ENCODE data around the gene PTGER2. TPM values are rescaled to one million over a fixed set of nuclear protein-coding genes. Genes with fewer than 3 reads are reported as not detected.

PTGER2 gene
- total and polyA plus RNA-seq, 10 of the 15 experiments (the other 5 are each of a cell fraction or from before 2014, with no cell fraction given), result 0.03 to 1.6 (median 0.33) TPM

GRCh38 chr14:52314595-52315354 lies 663 bp downstream of the PTGER2 start:
- H3K4me3 ChIP-seq, result peak overlapping the region; percentile 54; the same call in 1 of the 2 replicates
- peaks cover 7% of the 10 kb centered on the region; the same call in 2 of the 3 replicates for H3K9me3 ChIP-seq (replicated peaks; ENCODE audit: control insufficient read depth, insufficient read depth, low read length)
- ChIA-PET RAD21 (ENCODE audit: unreplicated experiment) (no interaction called here), SMC1A (ENCODE audit: uncharacterized antibody, unreplicated experiment) (no interaction called here), POLR2A (no interaction called here), CTCF (no interaction called here)
- no TSS peak for BruUV-seq (replicated peaks)
- in situ Hi-C loops (cut with MboI) (no loop called here), intact Hi-C loops (cut with micrococcal nuclease; ENCODE audit: unreplicated experiment) (no loop called here)
- H3K36me3 ChIP-seq (ENCODE audit: control insufficient read depth in 2 of 2, insufficient read depth in 2 of 2, low read length in 1 of 2), result no peaks in the 10 kb centered on the region
- H3K4me1 ChIP-seq (ENCODE audit: control insufficient read depth, insufficient read depth, low read length), result peaks cover 27% of the 10 kb centered on the region
- DNase-seq (ENCODE audit: low read depth, low spot score) (no peak), FAIRE-seq (no peak), ATAC-seq (peak; percentile 41)
- TF ChIP-seq KLF5 (IDR thresholded peaks at IDR 0.05; ENCODE audit: partially characterized antibody) (no peak), MYC (IDR thresholded peaks at IDR 0.05; ENCODE audit: insufficient read depth, insufficient read length, insufficient replicate concordance, low read length, severe bottlenecking) (peak; percentile 51), IRF5 (IDR thresholded peaks at IDR 0.05; ENCODE audit: borderline replicate concordance) (no peak), SREBF2 (IDR thresholded peaks at IDR 0.05; ENCODE audit: low read length) (no peak)
- H3K79me2 ChIP-seq (ENCODE audit: control insufficient read depth, insufficient read depth, low read length), result no peaks in the 10 kb centered on the region
- peaks cover 13 to 25% of the 10 kb centered on the region in 2 experiments for H3K27me3 ChIP-seq (replicated peaks in 1 of 2; ENCODE audit: control insufficient read depth in 2 of 2, insufficient read depth in 2 of 2, low read length in 1 of 2)
- H4K20me1 ChIP-seq (ENCODE audit: control insufficient read depth, insufficient read depth), result no peaks in the 10 kb centered on the region
- H3K9ac ChIP-seq (ENCODE audit: control insufficient read depth, insufficient read depth, low read length), result no peak overlapping the region
- H3K27ac ChIP-seq (ENCODE audit: control insufficient read depth, insufficient read depth), result no peak overlapping the region
- H3K4me2 ChIP-seq (ENCODE audit: control insufficient read depth, insufficient read depth), result peak overlapping the region; percentile 89
- peak overlapping the region; percentile 28; the same call in 1 of the 2 replicates for H2AFZ ChIP-seq (ENCODE audit: control insufficient read depth, low read depth, low read length)
- WGBS (ENCODE audit: insufficient coverage, insufficient replicate concordance, low lambda C conversion rate, missing lambda C conversion rate), result 10% methylated on average over 63 of the region's 63 CpGs

- H3K4me2 ChIP-seq (ENCODE audit: control insufficient read depth, insufficient read depth), result peak overlapping the region; percentile 89; the same call in 1 of the 2 replicates
- intact Hi-C loops (cut with micrococcal nuclease; ENCODE audit: unreplicated experiment), result no loop called here
- ATAC-seq, result no peak
- H3K9ac ChIP-seq (ENCODE audit: control insufficient read depth, insufficient read depth, low read length), result no peak overlapping the region
- POLR2A ChIA-PET, result no interaction called here
- peaks cover 27% of the 10 kb centered on the region for H3K4me1 ChIP-seq (ENCODE audit: control insufficient read depth, insufficient read depth, low read length)
- no peaks in the 10 kb centered on the region for H4K20me1 ChIP-seq (ENCODE audit: control insufficient read depth, insufficient read depth)
- H3K9me3 ChIP-seq (replicated peaks; ENCODE audit: control insufficient read depth, insufficient read depth, low read length), result peaks cover 5% of the 10 kb centered on the region; the same call in 2 of the 3 replicates
- SMC1A ChIA-PET (ENCODE audit: uncharacterized antibody, unreplicated experiment), result no interaction called here
- H3K27me3 ChIP-seq (replicated peaks in 1 of 2; ENCODE audit: control insufficient read depth in 2 of 2, insufficient read depth in 2 of 2, low read length in 1 of 2), result peaks cover 13 to 25% of the 10 kb centered on the region in 2 experiments
- no TSS peak for BruUV-seq (replicated peaks)
- CTCF ChIA-PET, result no interaction called here
- no peaks in the 10 kb centered on the region for H3K36me3 ChIP-seq (ENCODE audit: control insufficient read depth in 2 of 2, insufficient read depth in 2 of 2, low read length in 1 of 2)
- FAIRE-seq, result no peak
- no peaks in the 10 kb centered on the region for H3K79me2 ChIP-seq (ENCODE audit: control insufficient read depth, insufficient read depth, low read length)
- H3K27ac ChIP-seq (ENCODE audit: control insufficient read depth, insufficient read depth), result no peak overlapping the region
- in situ Hi-C loops (cut with MboI), result no loop called here
- RAD21 ChIA-PET (ENCODE audit: unreplicated experiment), result no interaction called here
- no peak overlapping the region for H2AFZ ChIP-seq (ENCODE audit: control insufficient read depth, low read depth, low read length)
- no peak overlapping the region for H3K4me3 ChIP-seq
- no peak for DNase-seq (ENCODE audit: low read depth, low spot score)
- 43% methylated on average over 11 of the region's 11 CpGs for WGBS (ENCODE audit: insufficient coverage, insufficient replicate concordance, low lambda C conversion rate, missing lambda C conversion rate)
- TF ChIP-seq SKIL (IDR thresholded peaks at IDR 0.05; ENCODE audit: low read depth, poor library complexity, severe bottlenecking), result no peak
- TF ChIP-seq NKRF (conservative IDR thresholded peaks at IDR 0.05), result no peak
- TF ChIP-seq SMARCA5 (IDR thresholded peaks at IDR 0.05), result no peak
- TF ChIP-seq SMAD1 (IDR thresholded peaks at IDR 0.05; ENCODE audit: low read depth, partially characterized antibody), result no peak
- TF ChIP-seq CEBPB (IDR thresholded peaks at IDR 0.05; ENCODE audit: borderline replicate concordance in 1 of 2, low read depth in 2 of 2, low read length in 2 of 2), result no peak
- TF ChIP-seq CREM (IDR thresholded peaks at IDR 0.05; ENCODE audit: low read depth), result no peak
- TF ChIP-seq SIN3A (IDR thresholded peaks at IDR 0.05; ENCODE audit: low read depth, low read length), result no peak
Measured at GRCh38 chr14:52315355-52315718, 1.2 kb downstream of the PTGER2 start.
